Measurements from ENCODE around the gene DEFB125. TPM values are rescaled to one million over a fixed set of nuclear protein-coding genes. Genes with fewer than 3 reads are reported as not detected.
"Not testable (repeated sequence)": the region's sequence is repeated elsewhere in the genome, so short reads cannot be mapped to it uniquely, and the experiment has no call there.

Gene DEFB125
- total and polyA plus RNA-seq, 2 donors (not counting 3 experiments of a cell fraction or from before 2014, with no cell fraction given): not detected

DNA sequence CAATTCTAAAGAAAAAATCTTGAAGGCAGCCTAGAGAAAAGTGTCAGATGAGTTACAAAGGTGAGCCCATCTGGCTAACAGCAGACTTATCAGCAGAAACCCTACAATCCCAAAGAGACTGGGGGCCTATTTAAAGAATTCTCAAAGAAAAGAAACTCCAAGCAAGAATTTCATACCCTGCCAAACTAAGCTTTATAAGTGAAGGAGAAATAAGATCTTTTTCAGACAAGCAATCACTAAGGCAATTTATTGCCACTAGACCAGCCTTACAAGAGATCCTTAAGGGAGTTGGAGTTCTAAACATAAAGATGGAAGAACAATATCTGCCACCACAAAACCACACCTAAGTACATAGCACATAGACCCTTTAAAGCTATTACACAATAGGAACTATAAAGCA, 30.0 kb downstream of the DEFB125 start:
- CTCF ChIA-PET: no interaction called here
- H3K27ac ChIP-seq (ENCODE audit: insufficient read depth, low read depth, low read length): no peak overlapping the region
- H3K9me3 ChIP-seq (replicated peaks; ENCODE audit: control insufficient read depth, insufficient read depth, low read length): no peaks in the 10 kb centered on the region
- DNase-seq (ENCODE audit: low read depth, low spot score): no peak
- no peaks in the 10 kb centered on the region for H3K4me1 ChIP-seq (ENCODE audit: control insufficient read depth, extremely low read depth, insufficient read depth, low read length)
- H4K20me1 ChIP-seq (replicated peaks; ENCODE audit: control insufficient read depth, extremely low read depth, insufficient read depth, low read length): no peaks in the 10 kb centered on the region
- no peak overlapping the region for H2AFZ ChIP-seq (ENCODE audit: low read depth, low read length)
- H3K4me2 ChIP-seq (ENCODE audit: insufficient read depth, low read length): no peak overlapping the region
- no peaks in the 10 kb centered on the region for H3K36me3 ChIP-seq (ENCODE audit: control insufficient read depth in 2 of 2, extremely low read depth in 1 of 2, insufficient read depth in 2 of 2, low read length in 2 of 2)
- no peak overlapping the region for H3K4me3 ChIP-seq (replicated peaks in 1 of 3; ENCODE audit: insufficient read depth in 1 of 3, low read depth in 1 of 3, low read length in 3 of 3)
- H3K27me3 ChIP-seq (ENCODE audit: control insufficient read depth in 2 of 2, insufficient read depth in 2 of 2, low read length in 2 of 2): peaks cover 0 to 22% of the 10 kb centered on the region in 2 experiments
- dilution Hi-C loops (cut with MboI; ENCODE audit: extremely low pct_ligation_motif_present, low sequenced_read_pairs) (no loop called here), intact Hi-C loops (cut with micrococcal nuclease) (no loop called here)
- no peaks in the 10 kb centered on the region for H3K79me2 ChIP-seq (ENCODE audit: control insufficient read depth, insufficient read depth, low read length)
- no peaks in the 10 kb centered on the region for H3K9me1 ChIP-seq (replicated peaks; ENCODE audit: control insufficient read depth, extremely low read depth, insufficient read depth, low read length)
- FAIRE-seq: no peak
- TF ChIP-seq MYC (IDR thresholded peaks at IDR 0.05; ENCODE audit: low read depth, low read length): no peak
- no peak for TF ChIP-seq POLR2A (IDR thresholded peaks at IDR 0.05; ENCODE audit: low read depth, low read length)
- TF ChIP-seq GATA2 (IDR thresholded peaks at IDR 0.05; ENCODE audit: insufficient read depth, insufficient read length, low read depth, low read length): no peak
- no peak for TF ChIP-seq JUN (IDR thresholded peaks at IDR 0.05; ENCODE audit: borderline replicate concordance, insufficient read depth, insufficient read length, low read depth)
- no peak for TF ChIP-seq POLR2AphosphoS5 (IDR thresholded peaks at IDR 0.05; ENCODE audit: insufficient read depth, low read depth, low read length)
- TF ChIP-seq, protein P1, sequence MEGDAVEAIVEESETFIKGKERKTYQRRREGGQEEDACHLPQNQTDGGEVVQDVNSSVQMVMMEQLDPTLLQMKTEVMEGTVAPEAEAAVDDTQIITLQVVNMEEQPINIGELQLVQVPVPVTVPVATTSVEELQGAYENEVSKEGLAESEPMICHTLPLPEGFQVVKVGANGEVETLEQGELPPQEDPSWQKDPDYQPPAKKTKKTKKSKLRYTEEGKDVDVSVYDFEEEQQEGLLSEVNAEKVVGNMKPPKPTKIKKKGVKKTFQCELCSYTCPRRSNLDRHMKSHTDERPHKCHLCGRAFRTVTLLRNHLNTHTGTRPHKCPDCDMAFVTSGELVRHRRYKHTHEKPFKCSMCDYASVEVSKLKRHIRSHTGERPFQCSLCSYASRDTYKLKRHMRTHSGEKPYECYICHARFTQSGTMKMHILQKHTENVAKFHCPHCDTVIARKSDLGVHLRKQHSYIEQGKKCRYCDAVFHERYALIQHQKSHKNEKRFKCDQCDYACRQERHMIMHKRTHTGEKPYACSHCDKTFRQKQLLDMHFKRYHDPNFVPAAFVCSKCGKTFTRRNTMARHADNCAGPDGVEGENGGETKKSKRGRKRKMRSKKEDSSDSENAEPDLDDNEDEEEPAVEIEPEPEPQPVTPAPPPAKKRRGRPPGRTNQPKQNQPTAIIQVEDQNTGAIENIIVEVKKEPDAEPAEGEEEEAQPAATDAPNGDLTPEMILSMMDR (IDR thresholded peaks at IDR 0.05; ENCODE audit: extremely low read depth in 1 of 2, insufficient read depth in 1 of 2, low read depth in 1 of 2, low read length in 2 of 2): no peak
- TF ChIP-seq, protein P2, sequence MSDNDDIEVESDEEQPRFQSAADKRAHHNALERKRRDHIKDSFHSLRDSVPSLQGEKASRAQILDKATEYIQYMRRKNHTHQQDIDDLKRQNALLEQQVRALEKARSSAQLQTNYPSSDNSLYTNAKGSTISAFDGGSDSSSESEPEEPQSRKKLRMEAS (IDR thresholded peaks at IDR 0.05; ENCODE audit: insufficient read depth, insufficient read length): no peak
- no peak for TF ChIP-seq FOS (IDR thresholded peaks at IDR 0.05; ENCODE audit: borderline replicate concordance, insufficient read depth, low read length)
- TF ChIP-seq EZH2 (IDR thresholded peaks at IDR 0.05; ENCODE audit: borderline replicate concordance, low read depth, low read length, severe bottlenecking): no peak
- POLR2A ChIA-PET: no interaction called here
- no peak overlapping the region for H3K9ac ChIP-seq (replicated peaks; ENCODE audit: extremely low read depth, insufficient read depth, low read length)
- BruUV-seq (replicated peaks): no TSS peak

DNA sequence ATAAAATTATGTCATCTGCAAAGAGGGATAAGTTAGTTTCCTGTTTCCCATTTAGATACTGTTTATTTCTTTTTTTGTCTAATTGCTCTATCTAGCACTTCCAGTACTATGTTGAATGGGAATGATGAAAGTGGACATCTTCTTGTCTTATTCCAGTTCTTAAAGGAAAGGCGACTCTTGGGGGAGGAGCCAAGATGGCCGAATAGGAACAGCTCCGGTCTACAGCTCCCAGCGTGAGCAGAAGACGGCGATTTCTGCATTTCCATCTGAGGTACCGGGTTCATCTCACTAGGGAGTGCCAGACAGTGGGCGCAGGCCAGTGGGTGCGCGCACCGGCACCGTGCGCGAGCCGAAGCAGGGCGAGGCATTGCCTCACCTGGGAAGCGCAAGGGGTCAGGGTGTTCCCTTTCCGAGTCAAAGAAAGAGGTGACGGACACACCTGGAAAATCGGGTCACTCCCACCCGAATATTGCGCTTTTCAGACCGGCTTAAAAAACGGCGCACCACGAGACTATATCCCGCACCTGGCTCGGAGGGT, 42.4 kb downstream of the DEFB125 start:
- H3K9ac ChIP-seq (replicated peaks; ENCODE audit: extremely low read depth, insufficient read depth, low read length); H3K4me2 ChIP-seq (ENCODE audit: insufficient read depth, low read length); H3K9me1 ChIP-seq (replicated peaks; ENCODE audit: control insufficient read depth, extremely low read depth, insufficient read depth, low read length); H4K20me1 ChIP-seq (replicated peaks; ENCODE audit: control insufficient read depth, extremely low read depth, insufficient read depth, low read length); H2AFZ ChIP-seq (ENCODE audit: low read depth, low read length); H3K27me3 ChIP-seq (ENCODE audit: control insufficient read depth in 2 of 2, insufficient read depth in 2 of 2, low read length in 2 of 2); H3K4me1 ChIP-seq (ENCODE audit: control insufficient read depth, extremely low read depth, insufficient read depth, low read length); intact Hi-C loops (cut with micrococcal nuclease); H3K9me3 ChIP-seq (replicated peaks; ENCODE audit: control insufficient read depth, insufficient read depth, low read length); dilution Hi-C loops (cut with MboI; ENCODE audit: extremely low pct_ligation_motif_present, low sequenced_read_pairs); DNase-seq (ENCODE audit: low read depth, low spot score); H3K4me3 ChIP-seq (replicated peaks in 1 of 3; ENCODE audit: insufficient read depth in 1 of 3, low read depth in 1 of 3, low read length in 3 of 3); CTCF ChIA-PET; H3K79me2 ChIP-seq (ENCODE audit: control insufficient read depth, insufficient read depth, low read length); POLR2A ChIA-PET; BruUV-seq (replicated peaks); H3K27ac ChIP-seq (ENCODE audit: insufficient read depth, low read depth, low read length); FAIRE-seq; H3K36me3 ChIP-seq (ENCODE audit: control insufficient read depth in 2 of 2, extremely low read depth in 1 of 2, insufficient read depth in 2 of 2, low read length in 2 of 2): not testable (repeated sequence)
